Stimulated activated CD8-positive, alpha-beta memory T cell treated with anti-CD3 and anti-CD28 coated beads, Interleukin-2, amount 100 ng/mL, for 48 hours (primary cell): ENCODE data around the gene RABGGTA.

Source experiments
- DNase-seq, 2 donors: peaks; one replicate each; pipeline ENCODE4 v3.0.0-alpha.2; 2020; ENCODE audit warnings: low read depth in 2 of 2

The RABGGTA gene, protein sequence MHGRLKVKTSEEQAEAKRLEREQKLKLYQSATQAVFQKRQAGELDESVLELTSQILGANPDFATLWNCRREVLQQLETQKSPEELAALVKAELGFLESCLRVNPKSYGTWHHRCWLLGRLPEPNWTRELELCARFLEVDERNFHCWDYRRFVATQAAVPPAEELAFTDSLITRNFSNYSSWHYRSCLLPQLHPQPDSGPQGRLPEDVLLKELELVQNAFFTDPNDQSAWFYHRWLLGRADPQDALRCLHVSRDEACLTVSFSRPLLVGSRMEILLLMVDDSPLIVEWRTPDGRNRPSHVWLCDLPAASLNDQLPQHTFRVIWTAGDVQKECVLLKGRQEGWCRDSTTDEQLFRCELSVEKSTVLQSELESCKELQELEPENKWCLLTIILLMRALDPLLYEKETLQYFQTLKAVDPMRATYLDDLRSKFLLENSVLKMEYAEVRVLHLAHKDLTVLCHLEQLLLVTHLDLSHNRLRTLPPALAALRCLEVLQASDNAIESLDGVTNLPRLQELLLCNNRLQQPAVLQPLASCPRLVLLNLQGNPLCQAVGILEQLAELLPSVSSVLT

DNA sequence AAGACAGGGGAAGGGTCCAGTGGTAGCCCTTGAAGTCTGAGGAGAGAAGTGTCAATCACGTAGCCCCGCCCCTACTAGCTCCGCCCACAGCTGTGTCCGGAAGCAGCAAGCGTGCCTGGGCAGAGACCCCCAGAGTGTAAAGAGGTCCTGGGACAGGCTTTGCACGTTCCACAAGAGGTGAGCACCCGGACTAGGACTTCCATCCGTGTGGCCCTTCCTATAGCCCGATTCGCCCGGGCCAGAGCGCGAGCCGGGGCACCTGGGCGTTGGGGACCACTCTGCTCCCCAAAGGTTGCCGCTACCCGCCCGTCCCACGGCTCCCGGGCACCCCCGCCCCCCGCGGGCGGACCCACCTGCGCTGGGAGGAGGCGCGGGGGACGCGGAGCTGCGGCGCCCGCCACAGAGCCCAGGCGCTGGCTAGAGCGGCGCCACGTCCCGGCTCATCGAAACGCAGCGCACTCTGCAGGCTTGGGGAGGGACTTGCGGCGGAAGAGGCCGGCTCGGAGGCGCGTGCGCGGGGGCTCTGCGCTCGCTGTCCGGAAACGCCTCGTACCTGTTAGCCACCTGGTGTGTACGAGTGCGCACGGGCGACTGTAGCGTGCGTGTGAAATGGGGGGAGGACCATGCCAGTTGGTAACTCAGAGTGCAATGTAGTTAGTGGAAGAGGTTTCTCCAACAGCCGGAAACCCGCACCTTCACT, at the start of gene RABGGTA:
Gene RABGGTA, minus strand, starts transcription at position 464 of the 700 bp plus-strand sequence. CDS start 482 bp downstream, outside the sequence.
- peak; percentile 78 to 80 for DNase-seq

DNA sequence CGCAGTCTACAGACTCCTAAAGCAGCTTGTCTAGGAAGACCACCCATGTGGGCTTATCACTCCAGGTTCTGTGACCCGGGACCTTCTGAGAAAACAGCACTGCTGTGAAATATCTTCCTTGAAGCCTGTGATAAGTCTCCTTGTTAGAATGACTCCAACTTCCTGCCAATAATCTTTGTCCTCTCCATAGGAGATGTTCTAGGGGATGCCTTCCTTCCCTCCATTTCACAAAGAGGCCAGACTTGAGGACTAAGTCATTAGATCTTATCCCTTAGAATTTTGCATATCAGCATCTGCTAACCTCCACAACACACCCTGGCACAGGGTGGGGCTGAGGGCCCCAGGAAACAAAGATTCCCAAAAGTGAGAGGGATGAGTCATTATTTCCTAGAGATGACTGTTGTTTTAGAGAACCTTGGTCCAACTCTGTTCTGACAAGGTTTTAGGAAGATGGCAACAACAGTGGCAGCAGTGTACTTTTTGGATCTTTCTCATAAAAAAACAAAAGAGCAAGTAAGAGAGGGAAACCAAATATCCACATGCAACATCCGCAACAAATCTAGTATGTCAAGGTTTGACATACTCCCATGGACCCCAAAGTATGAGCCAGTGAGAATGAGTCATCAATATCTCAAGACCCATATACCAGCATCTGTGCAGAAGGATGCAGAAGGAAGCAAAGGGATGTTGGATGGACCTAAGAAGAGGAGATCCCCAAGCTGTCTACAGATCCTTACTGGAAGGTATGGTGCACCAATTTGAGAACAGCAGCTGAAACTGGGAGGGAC, 45.9 kb upstream of the RABGGTA start:
- no peak for DNase-seq

DNA sequence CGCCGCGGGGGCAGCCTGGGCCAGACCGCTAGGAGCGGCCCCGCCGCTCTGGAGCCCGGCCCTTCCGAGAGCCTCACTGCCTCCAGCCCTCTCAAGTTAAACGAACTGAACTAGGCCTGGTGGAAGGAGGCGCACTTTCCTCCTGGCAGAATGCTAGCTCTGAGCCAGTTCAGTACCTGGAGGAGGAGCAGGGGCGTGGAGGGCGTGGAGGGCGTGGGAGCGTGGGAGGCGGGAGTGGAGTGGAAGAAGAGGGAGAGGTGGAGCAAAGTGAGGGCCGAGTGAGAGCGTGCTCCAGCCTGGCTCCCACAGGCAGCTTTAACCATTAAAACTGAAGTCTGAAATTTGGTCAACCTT, 45.2 kb upstream of the RABGGTA start:
- DNase-seq: no peak

DNA sequence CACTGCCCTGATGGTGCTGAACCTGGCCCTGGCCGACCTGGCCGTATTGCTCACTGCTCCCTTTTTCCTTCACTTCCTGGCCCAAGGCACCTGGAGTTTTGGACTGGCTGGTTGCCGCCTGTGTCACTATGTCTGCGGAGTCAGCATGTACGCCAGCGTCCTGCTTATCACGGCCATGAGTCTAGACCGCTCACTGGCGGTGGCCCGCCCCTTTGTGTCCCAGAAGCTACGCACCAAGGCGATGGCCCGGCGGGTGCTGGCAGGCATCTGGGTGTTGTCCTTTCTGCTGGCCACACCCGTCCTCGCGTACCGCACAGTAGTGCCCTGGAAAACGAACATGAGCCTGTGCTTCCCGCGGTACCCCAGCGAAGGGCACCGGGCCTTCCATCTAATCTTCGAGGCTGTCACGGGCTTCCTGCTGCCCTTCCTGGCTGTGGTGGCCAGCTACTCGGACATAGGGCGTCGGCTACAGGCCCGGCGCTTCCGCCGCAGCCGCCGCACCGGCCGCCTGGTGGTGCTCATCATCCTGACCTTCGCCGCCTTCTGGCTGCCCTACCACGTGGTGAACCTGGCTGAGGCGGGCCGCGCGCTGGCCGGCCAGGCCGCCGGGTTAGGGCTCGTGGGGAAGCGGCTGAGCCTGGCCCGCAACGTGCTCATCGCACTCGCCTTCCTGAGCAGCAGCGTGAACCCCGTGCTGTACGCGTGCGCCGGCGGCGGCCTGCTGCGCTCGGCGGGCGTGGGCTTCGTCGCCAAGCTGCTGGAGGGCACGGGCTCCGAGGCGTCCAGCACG, 44.6 kb upstream of the RABGGTA start:
- DNase-seq: no peak

DNA sequence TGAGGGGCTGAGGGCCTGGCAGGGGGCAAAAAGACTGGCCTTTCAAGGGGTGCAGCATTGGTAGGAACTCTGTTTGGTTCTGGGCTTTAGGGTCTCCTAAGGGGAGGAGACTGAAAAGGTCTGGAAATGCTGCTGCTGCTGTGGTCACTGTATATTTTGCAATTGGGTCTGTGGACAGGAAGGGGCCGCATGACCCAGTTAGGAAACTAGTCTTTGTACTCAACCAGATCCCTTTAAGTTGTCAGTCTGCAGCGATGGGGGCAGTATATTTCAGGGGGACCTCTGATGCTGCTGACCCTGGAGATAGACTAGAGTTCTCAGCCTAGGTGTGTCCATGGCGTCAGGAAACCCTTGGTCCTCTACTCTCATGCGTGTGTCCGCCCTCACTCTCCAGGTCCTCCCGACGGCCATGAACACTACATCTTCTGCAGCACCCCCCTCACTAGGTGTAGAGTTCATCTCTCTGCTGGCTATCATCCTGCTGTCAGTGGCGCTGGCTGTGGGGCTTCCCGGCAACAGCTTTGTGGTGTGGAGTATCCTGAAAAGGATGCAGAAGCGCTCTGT, 43.9 kb upstream of the RABGGTA start:
- no peak for DNase-seq

DNA sequence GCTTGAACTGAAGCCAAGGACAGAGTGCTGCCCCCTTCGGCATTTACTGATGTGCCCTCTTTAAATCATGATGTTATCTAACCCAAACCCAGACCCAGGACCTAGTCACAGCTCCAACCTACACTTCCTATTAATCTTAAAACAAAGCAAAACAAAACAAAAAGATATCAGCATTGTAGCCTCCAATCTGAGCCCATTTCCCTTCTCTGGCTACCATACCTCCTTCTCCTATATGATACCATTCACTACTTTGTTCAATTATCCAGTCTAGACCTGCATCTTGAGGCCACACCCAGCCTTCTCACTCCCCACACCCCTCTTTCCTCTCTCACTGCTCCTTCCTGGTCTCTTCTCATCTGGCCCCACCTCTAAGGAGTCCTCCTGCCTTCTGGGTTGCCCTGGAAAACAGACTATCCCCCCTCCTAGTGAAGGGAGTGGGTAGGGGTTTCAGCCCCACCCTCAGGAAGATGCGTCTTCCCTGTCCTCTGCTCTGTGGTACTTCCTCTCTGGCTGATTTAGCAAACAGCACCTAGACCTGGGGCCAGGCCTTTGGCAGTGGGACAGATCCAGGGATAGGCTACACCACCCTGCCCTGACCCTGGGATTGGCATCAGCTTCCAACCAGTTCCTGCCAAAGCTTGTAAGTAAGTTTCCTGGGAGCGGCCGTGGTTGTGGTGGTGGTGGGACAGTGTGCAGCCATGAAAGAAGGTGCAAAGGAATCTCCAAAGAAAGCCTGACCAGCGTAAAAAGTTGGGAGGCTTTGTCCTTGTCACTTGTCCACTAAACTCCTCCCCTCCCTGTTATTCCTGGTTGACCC, 43.2 kb upstream of the RABGGTA start:
- DNase-seq: no peak

DNA sequence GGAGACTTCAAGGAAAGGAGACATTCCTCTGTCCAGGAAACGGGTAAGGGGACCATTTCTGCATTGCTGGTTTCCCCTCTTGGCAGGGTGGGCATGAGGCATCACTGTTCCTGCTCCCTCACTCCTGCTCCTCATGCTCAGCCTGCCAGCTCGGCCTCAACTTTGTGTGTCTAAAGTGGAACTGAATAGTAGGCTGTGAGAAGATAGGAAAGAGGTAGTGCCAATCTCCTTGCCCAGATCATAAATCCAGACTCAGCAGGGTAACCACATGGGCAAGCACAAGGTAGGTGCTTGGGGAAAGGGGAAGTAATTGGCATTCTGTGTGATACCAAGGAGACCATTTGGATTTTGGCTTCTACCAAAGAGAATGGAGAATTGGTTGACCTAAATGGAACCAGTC, 42.5 kb upstream of the RABGGTA start:
- DNase-seq: no peak

DNA sequence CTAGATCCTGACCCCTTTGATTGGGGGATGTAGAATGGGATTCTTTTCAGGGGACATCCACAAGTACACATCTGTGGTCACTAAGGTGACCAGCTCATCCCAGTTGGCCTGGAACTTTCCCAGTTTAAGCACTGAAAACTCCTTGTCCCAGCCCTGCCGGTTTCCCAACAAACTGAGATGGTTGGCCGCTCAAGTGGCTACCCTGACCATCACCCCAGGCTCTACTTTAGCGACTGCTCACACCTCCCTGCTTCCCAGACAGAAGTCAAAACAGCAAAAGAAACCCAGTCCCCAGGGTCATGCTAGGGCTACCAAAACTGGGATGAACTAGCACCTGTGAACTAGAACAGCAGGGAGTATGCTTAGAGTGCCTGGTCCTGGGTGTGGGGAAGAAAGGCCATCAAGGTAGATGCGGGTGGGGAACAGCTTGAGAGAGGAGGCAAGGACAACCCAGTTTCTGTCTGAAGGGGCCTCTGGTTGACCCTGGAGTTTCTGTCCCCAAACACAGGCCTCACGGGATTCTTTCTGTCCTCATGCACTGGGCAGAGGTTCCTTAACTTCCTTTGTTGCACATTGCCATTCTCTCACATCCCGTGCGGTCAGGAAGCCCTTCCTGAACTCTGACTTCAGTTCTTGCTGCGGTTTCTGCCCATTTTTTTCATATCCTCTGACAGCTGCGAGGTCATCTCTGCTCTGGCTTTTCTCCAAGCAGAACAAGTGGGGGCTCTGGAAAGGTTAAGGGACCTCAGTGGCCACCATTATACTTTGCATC, 41.5 kb upstream of the RABGGTA start:
- DNase-seq: no peak

DNA sequence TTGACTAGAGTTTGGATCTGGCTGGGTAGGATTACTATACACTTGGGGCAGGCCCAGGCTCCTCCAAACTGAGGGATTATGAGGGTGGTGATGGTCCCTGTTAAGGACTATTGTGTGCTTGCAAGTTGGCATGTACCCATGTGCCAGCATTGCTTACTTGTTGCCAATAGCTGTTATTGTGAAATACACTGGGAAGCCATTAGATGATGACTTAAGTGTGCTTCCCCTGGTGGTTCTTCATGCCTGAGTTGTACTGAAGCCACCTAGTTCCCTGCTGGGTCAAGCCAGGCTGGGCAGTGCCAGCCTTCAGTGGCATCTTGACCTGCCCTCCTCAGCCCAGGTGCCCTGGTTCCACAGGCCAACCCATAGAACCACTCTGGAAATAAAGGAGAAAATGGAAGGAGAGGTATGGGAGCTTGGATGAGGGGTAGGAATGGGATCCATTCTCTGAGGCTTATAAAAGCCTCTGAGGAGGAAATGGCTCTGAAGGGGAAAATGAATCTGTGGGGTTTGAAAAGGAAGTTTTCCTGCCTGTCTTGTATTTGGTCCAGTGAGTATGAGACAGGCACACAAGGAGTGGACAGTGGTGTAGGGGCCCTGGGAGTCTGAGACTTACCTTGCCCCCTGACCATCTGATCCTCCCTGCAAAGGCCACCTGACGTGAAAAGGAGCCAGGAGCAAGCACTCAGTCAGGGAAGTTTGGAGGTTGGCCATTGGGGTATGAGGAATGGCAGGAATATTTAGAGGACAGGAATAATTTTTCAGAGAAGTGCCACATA, 40.6 kb upstream of the RABGGTA start:
- no peak for DNase-seq

DNA sequence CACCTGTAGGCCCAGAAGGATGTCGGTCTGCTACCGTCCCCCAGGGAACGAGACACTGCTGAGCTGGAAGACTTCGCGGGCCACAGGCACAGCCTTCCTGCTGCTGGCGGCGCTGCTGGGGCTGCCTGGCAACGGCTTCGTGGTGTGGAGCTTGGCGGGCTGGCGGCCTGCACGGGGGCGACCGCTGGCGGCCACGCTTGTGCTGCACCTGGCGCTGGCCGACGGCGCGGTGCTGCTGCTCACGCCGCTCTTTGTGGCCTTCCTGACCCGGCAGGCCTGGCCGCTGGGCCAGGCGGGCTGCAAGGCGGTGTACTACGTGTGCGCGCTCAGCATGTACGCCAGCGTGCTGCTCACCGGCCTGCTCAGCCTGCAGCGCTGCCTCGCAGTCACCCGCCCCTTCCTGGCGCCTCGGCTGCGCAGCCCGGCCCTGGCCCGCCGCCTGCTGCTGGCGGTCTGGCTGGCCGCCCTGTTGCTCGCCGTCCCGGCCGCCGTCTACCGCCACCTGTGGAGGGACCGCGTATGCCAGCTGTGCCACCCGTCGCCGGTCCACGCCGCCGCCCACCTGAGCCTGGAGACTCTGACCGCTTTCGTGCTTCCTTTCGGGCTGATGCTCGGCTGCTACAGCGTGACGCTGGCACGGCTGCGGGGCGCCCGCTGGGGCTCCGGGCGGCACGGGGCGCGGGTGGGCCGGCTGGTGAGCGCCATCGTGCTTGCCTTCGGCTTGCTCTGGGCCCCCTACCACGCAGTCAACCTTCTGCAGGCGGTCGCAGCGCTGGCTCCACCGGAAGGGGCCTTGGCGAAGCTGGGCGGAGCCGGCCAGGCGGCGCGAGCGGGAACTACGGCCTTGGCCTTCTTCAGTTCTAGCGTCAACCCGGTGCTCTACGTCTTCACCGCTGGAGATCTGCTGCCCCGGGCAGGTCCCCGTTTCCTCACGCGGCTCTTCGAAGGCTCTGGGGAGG, 39.5 kb upstream of the RABGGTA start, which contains the start of gene LTB4R:
Gene LTB4R, plus strand, starts transcription at position 857 of the 959 bp plus-strand sequence. CDS start 4,150 bp downstream, outside the sequence.
- DNase-seq: peak; percentile 44 to 47

DNA sequence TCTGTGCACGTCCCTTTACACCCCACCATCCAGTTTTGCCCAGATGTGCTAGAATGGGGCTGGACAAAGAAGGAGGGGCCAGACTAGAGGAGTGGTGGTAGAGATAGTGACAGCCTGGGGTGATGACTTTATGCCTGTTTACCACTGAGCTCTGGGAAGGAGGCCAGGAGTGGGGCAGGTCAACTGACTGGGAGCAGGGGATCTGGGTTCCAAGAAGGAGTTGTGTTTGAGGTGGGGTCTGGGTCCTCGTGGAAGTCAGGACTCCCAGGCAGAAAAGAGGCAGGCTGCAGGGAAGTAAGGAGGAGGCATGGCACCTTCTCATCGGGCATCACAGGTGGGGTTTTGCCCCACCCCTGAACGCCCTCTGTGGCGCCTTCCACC, 38.9 kb upstream of the RABGGTA start:
- DNase-seq: no peak

DNA sequence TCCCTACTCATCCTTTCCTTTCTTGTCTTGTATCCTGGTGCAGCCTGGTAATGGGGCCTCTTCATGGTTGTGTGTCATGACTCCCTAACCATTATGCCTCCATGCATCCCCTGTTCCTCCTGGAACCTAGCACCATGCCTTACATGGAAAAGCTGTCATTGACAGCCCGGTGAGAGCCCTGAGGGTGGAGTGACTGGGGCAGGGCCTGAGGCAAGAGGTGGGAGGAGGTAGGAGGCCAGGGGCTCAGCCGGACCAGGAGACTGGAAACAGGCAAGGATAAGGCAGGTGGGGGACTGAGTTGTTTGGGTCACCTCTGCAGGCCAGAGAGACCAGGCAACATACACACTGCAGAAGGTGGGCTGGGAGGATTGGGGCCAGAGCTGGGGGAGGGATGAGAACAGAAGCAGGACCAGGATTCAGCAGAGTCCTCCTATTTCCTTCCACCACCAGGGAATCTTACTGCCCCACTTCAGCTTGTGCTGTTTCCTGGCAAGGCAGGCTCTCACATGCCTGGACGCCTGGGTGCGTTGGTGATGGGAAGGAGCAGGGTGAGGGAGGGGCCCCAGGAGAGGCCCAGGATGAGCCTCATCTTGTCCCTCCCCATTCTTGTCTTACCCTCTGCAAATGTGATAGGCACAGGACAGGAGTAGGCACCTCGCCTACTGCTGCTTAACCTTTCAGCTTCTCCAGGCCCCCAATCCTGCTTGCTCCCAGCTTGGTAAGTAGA, 38.3 kb upstream of the RABGGTA start, which contains the start of gene LTB4R2:
Gene LTB4R2, plus strand, starts transcription at position 603 of the 727 bp plus-strand sequence. CDS start 525 bp downstream, outside the sequence.
- DNase-seq: no peak

DNA sequence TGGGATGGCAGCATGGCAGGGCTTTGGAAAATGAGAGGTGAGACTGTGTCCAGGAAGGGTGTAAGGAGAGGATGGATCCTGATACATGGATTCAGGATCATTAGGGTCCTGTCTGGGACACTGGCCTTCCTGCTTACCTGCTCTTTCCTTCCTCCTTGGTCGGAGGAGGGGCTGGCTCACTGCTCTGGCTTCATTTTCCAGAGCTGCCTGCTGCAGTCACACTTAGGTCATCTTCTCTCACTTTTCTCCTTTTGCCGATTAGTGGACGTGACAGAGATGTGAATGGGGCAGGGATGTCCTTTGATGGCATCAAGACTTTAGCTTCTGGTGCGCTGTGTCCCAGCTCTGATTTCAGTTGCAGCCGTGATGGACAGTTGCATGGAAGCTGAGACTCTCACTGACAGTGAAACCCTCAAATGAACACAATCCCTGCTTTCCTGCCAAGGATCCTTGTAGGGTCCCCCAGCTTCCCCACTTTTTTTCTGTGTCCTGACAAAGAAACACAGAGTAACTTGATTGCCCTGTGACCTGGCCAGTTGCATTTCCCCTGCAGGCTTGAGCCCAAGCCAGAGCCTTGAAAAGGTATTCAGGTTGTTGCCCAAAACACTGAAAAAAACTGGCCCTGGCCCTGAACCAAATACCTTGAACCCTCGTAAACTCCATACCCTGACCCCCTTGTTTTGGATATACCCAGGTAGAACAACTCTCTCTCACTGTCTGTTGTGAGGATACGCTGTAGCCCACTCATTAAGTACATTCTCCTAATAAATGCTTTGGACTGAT, 37.1 kb upstream of the RABGGTA start:
- no peak for DNase-seq

DNA sequence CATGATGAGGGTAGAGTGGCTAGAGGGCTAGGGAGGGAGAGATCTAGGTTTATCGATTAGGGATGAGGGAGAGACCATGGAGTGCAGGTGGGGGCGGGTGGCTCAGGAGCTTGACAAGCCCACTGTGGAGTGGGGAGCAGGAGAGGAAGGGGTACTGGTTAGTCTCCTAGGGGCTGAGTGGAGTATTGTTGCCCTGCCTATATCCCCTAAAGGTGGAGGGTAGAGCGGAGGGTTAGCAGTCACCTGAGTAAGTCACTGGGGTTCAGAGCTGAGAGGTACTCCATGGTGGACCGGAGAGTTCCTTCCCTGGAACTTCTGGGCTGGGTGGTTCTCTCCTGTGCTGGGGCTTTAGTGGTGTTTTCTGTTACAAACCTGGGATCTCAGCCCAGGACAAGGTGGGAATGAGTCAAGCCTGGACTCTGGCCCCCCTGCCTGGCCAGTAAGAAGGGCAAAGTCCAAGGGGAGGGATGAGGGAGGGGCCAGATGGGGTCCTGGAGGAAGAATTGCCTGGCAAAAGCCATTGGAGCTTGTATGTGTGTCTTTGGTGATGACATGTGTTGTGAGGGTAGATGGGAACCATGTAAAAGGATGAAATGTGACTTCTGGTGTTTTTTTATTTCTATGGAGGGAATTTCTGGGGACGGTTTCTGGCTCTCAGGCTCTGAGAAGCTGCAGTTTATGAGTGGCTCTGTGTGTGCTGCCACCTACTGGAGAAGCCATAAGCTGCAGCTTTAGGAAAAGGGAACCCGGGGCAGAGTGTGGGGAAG, 36.4 kb upstream of the RABGGTA start, which contains the start of gene CIDEB:
Gene CIDEB, minus strand, starts transcription at position 403 of the 767 bp plus-strand sequence. Its CDS starts 119 bp downstream, at position 284.
- DNase-seq: peak in 1 of 2 donors; percentile 45

DNA sequence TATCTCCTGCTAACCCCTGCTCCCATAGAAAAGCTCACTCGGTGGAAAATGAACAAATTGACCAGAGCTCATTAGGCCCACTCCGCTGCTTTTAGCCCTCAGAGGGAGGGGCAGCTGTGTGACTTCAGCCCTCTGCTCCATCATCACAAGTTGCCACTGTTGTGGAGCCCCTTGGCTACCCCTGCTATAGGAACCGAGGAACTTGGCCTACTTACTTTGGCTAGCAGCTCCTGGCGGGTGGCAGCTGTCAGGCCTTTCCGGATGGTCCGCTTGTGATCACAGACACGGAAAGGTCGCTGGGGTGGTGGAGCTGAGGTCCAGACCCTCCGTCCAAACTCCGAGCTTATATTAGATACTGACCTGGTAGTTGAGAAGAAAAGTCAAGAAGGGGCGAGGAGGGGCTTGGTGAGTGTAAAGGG, 35.8 kb upstream of the RABGGTA start:
- no peak for DNase-seq
